Choroid plexus epithelial cell (primary cell): ENCODE data around the gene ARFRP1.

ENCODE experiments used
- DNase-seq: peaks from one replicate; pipeline ENCODE4 v3.0.0-alpha.2; 2010; ENCODE audit warnings: low read depth
- H3K4me3 ChIP-seq: 2 replicates; pipeline ENCODE4 v1.5.1; 2011; ENCODE audit warnings: low read depth, mild to moderate bottlenecking, control low read depth, low read length, moderate library complexity
- TF ChIP-seq, protein P1 (sequence below): conservative IDR thresholded peaks from 2 replicates; pipeline ENCODE4 v1.5.1; 2011; ENCODE audit warnings: low read depth, mild to moderate bottlenecking, control low read depth, inconsistent platforms, low read length, moderate library complexity

Gene ARFRP1

DNA sequence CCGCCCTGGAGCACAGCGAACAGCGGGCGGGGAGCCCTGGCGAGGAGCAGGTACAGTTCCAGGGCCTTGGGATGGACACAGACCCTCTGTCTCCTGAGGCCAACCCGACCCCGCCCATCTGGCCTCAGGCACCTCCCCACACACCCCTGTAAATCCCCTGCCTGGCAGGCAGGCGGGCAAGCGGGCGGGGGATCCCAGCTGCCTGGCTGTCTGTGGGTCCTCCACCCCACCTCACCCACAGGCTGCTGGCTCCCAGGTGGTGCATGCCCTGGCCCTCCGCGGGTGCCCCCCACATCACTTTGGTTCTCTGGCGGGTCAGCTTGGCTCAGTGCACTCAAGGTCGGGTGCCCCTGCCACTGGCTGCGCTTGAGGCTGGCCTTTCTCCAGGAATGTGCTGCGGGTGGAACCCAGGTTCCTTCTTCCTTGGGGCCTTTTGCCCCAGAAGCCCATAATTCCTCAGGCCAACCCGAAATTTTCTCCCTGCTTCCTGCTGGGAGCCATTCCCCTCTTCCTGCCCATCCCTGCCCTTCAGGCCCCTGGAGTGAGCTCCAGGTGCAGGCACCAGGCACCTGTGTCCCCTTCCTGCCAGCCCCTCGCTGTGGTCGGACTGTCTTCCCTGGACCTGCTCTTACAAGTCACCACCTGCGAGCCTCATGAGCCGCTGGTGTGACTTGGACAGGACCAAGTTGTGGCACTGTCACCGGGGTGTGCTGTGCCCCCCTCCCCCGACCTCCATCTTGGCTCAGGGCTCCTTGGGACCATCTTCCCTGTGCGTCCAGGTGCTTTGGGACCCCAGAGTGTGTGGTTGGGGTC, 16.7 kb downstream of the ARFRP1 start:
- TF ChIP-seq, protein P1, sequence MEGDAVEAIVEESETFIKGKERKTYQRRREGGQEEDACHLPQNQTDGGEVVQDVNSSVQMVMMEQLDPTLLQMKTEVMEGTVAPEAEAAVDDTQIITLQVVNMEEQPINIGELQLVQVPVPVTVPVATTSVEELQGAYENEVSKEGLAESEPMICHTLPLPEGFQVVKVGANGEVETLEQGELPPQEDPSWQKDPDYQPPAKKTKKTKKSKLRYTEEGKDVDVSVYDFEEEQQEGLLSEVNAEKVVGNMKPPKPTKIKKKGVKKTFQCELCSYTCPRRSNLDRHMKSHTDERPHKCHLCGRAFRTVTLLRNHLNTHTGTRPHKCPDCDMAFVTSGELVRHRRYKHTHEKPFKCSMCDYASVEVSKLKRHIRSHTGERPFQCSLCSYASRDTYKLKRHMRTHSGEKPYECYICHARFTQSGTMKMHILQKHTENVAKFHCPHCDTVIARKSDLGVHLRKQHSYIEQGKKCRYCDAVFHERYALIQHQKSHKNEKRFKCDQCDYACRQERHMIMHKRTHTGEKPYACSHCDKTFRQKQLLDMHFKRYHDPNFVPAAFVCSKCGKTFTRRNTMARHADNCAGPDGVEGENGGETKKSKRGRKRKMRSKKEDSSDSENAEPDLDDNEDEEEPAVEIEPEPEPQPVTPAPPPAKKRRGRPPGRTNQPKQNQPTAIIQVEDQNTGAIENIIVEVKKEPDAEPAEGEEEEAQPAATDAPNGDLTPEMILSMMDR: no peak
- DNase-seq: no peak
- no peak overlapping the region for H3K4me3 ChIP-seq

DNA sequence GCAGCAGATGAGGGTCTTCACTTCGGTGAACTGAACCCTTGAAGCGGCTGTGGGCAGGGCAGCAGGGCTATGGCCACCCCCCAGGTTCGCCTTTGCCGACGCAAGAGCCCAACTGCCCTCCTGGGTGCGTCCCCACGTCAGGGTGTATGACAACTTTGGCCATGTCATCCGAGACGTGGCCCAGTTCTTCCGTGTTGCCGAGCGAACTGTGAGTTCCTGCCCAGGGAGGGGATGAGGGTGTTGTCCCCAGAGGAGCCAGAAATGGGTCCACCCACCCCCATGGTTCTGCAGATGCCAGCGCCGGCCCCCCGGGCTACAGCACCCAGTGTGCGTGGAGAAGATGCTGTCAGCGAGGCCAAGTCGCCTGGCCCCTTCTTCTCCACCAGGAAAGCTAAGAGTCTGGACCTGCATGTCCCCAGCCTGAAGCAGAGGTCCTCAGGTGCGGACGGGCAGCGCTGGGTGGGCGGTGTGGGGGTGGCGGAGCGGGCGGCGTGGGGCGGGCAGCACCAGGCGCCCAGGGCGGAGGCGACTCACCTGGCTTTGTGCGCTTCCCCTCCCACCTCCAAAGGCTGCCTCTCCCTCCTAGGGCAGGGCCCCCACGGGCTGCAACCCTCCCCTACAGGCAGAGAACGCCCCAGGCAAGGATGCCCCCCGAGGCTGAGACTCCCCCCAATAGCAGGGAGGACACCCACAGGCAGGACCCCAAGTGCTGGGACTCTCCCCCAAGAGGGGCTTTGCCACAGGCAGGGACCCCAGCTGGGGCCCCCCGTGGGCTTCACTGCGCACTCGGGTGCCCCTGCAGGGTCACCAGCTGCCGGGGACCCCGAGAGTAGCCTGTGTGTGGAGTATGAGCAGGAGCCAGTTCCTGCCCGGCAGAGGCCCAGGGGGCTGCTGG, 17.5 kb downstream of the ARFRP1 start:
- TF ChIP-seq, protein P1: no peak
- H3K4me3 ChIP-seq: no peak overlapping the region
- DNase-seq: no peak

DNA sequence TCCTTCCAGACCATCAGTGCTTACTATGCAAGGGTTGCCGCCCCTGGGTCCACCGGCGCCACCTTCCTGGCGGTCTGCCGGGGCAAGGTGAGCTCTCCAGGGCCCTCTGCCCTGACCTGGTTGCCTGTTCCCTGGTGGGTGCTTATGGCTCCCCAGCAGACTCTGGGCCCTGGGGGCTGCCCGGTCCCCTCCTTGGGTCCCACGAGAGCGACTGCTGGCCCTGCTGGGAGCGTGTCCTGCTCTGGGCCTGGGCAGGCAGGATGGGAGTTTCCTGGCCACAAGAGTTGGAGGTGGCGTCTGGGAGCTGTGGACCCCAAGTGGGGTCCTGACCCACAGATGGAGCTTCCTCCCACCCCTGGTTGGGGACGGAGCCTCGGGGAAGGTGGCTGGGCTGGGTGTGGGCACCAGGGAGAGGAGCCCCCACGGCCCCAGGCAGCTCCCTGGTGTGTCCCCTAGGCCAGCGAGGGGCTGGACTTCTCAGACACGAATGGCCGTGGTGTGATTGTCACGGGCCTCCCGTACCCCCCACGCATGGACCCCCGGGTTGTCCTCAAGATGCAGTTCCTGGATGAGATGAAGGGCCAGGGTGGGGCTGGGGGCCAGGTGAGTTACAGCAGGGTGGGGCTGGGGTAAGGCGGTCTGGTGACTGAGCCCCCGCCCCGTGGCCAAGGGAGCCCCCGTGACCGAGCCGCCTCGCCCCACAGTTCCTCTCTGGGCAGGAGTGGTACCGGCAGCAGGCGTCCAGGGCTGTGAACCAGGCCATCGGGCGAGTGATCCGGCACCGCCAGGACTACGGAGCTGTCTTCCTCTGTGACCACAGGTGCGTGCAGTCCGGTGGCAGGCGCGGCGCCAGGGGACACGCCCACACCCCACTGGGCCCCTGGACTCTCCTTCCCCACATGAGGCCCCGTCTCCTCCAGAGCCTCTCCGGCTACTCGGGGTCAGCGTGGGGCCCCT, 18.5 kb downstream of the ARFRP1 start:
- TF ChIP-seq, protein P1: no peak
- no peak for DNase-seq
- H3K4me3 ChIP-seq: no peak overlapping the region

DNA sequence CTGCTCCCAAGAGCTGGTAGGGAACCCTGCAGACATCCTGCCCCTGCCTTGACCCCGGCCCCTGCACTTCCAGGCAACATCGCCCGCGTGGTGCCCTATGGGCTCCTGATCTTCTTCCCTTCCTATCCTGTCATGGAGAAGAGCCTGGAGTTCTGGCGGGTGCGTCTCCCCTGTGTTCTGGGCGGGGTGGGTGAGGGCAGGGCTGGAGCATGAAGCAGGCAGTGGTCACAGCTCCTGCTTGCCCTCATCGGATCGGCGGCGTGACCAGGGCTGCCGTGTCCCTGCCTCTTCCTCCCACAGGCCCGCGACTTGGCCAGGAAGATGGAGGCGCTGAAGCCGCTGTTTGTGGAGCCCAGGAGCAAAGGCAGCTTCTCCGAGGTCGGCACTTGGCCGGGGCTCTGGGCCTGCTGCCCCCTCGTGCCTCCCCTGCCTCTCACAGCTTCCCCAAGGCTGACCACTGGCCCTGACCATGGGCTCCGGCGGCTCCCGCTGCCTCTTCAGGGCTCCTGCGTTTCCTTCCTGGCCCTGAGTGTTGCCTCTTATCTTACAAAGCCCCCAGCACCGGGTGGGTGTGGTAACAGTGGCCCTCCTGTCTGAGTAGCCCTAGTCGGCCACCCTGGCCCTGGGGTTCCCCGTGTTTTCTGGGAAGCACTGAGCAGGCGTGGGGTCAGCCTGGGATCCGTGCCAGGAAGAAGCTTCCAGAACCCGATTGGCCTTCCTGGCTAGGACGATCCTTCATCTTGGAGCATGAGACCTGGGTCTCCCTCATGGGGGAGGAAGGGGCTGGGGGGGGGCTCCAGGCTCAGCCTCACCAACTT, 19.3 kb downstream of the ARFRP1 start:
- TF ChIP-seq, protein P1: no peak
- no peak for DNase-seq

DNA sequence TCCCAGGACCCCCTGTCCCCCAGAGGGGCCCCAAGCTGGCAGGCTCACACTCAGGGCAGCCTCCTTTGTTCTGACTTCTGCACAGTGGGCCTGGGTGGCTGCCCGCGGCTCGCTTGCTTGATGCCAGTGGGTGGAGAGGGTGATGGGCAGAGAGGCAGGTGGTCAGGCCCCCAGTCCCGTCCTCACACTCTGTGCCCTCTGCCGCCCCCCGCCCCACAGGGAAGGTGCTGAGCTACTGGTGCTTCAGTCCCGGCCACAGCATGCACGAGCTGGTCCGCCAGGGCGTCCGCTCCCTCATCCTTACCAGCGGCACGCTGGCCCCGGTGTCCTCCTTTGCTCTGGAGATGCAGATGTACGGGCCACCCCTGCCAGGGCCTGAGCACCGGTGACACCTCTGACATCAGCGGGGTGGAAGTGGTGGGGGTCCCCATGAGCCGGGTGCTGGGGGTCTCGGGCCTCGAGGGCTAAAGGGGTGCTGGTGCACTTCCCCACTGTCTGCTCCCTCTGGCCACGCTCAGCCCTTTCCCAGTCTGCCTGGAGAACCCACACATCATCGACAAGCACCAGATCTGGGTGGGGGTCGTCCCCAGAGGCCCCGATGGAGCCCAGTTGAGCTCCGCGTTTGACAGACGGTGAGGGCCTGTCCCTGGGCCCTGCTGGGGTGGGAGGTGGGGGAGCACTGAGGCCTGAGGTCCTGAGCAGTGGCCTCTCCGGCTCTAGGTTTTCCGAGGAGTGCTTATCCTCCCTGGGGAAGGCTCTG, 20.2 kb downstream of the ARFRP1 start:
- TF ChIP-seq, protein P1: no peak
- H3K4me3 ChIP-seq: no peak overlapping the region
- no peak for DNase-seq

More for the DNA sequence above, 19.3 kb downstream of the ARFRP1 start:
- no peak overlapping the region for H3K4me3 ChIP-seq
